Choroid plexus epithelial cell (primary cell): ENCODE data around the gene UPK1A.
A peak's percentile ranks its signal among the peaks of the same experiment; 100 is the strongest.
"Not testable (repeated sequence)": the region's sequence is repeated elsewhere in the genome, so short reads cannot be mapped to it uniquely, and the experiment has no call there.

Experiments used
- DNase-seq: peaks from one replicate; pipeline ENCODE4 v3.0.0-alpha.2; 2010; ENCODE audit warnings: low read depth
- H3K4me3 ChIP-seq: 2 replicates; pipeline ENCODE4 v1.5.1; 2011; ENCODE audit warnings: low read depth, mild to moderate bottlenecking, control low read depth, low read length, moderate library complexity
- TF ChIP-seq, protein P1 (sequence below): conservative IDR thresholded peaks from 2 replicates; pipeline ENCODE4 v1.5.1; 2011; ENCODE audit warnings: low read depth, mild to moderate bottlenecking, control low read depth, inconsistent platforms, low read length, moderate library complexity

UPK1A gene

DNA sequence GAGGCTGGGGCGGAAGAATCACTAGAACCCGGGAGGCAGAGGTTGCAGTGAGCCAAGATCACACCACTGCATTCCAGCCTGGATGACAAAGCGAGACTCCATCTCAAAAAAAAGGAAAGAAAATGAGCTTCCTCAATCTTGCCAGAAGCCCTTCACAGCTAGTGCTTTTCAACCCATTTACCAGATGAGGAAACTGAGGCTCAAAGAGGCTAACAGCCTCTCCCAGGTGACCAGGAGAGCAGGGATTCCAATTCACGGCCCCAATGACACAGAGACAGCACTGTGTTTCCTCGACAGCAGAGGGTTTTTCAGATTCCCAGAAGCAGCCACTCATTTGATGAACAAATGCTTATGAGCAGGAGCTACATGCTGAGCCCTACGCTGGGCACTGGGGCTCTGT lies 3.2 kb downstream of the UPK1A start:
- TF ChIP-seq, protein P1, sequence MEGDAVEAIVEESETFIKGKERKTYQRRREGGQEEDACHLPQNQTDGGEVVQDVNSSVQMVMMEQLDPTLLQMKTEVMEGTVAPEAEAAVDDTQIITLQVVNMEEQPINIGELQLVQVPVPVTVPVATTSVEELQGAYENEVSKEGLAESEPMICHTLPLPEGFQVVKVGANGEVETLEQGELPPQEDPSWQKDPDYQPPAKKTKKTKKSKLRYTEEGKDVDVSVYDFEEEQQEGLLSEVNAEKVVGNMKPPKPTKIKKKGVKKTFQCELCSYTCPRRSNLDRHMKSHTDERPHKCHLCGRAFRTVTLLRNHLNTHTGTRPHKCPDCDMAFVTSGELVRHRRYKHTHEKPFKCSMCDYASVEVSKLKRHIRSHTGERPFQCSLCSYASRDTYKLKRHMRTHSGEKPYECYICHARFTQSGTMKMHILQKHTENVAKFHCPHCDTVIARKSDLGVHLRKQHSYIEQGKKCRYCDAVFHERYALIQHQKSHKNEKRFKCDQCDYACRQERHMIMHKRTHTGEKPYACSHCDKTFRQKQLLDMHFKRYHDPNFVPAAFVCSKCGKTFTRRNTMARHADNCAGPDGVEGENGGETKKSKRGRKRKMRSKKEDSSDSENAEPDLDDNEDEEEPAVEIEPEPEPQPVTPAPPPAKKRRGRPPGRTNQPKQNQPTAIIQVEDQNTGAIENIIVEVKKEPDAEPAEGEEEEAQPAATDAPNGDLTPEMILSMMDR, result no peak
- no peak overlapping the region for H3K4me3 ChIP-seq
- no peak for DNase-seq

GRCh38 chr19:35669974-35670373 lies 3.7 kb downstream of the UPK1A start:
- H3K4me3 ChIP-seq, result no peak overlapping the region
- no peak for DNase-seq
- TF ChIP-seq, protein P1, result no peak

- TF ChIP-seq, protein P1, result no peak
- DNase-seq, result no peak
- no peak overlapping the region for H3K4me3 ChIP-seq
These were observed 4.4 kb downstream of the UPK1A start for GRCh38 chr19:35670686-35671085.

GRCh38 chr19:35671818-35672217 lies 5.5 kb downstream of the UPK1A start:
- TF ChIP-seq, protein P1, result no peak
- peak; percentile 33 for DNase-seq
- H3K4me3 ChIP-seq, result no peak overlapping the region

- TF ChIP-seq, protein P1, result no peak
- peak; percentile 55 for DNase-seq
- peak overlapping the region; percentile 44 for H3K4me3 ChIP-seq
These were observed 6.9 kb downstream of the UPK1A start for GRCh38 chr19:35673121-35673804.

GRCh38 chr19:35675589-35676140 lies 9.3 kb downstream of the UPK1A start:
- DNase-seq, result no peak
- H3K4me3 ChIP-seq, result no peak overlapping the region
- TF ChIP-seq, protein P1, result no peak

GRCh38 chr19:35689836-35690235 lies 23.5 kb downstream of the UPK1A start:
- no peak for DNase-seq
- no peak overlapping the region for H3K4me3 ChIP-seq
- TF ChIP-seq, protein P1, result no peak

DNA sequence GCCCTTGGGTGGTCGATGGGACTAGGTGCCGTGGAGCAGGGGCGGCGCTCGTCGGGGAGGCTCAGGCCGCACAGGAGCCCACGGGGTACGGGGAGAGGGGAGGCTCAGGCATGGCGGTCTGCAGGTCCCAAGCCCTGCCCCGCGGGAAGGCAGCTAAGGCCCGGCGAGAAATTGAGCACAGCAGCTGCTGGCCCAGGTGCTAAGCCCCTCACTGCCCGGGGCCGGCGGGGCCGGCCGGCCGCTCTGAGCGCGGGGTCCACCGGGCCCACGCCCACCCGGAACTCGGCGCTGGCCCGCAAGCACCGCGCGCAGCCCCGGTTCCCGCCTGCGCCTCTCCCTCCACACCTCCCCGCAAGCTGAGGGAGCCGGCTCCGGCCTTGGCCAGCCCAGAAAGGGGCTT lies 24.8 kb downstream of the UPK1A start:
- DNase-seq, result not testable (repeated sequence)

More for the DNA sequence above, 24.8 kb downstream of the UPK1A start:
- H3K4me3 ChIP-seq, result not testable (repeated sequence)
